Measurements from ENCODE around the gene IL18. TPM values are rescaled to one million over a fixed set of nuclear protein-coding genes. Genes with fewer than 3 reads are reported as not detected.
"Not testable (repeated sequence)": the region's sequence is repeated elsewhere in the genome, so short reads cannot be mapped to it uniquely, and the experiment has no call there.

Gene IL18
- total RNA-seq, 2 experiments from 2014 or later: 0.27 TPM; not detected in 1

GRCh38 chr11:112162761-112163546, 940 bp downstream of the IL18 start:
- Mint-ChIP-seq H3K4me3 (no peak overlapping the region), H3K27ac (no peak overlapping the region), H3K36me3 (ENCODE audit: low read depth) (no peaks in the 10 kb centered on the region), H3K4me1 (ENCODE audit: low read depth) (no peaks in the 10 kb centered on the region), H3K27me3 (peaks cover 22% of the 10 kb centered on the region), H3K9me3 (no peaks in the 10 kb centered on the region)
- no peak overlapping the region for H3K4me3 ChIP-seq (ENCODE audit: low read length)
- no peak overlapping the region for H3K27ac ChIP-seq (ENCODE audit: low read depth in 1 of 2, low read length in 2 of 2)
- no peaks in the 10 kb centered on the region for H3K27me3 ChIP-seq (ENCODE audit: control insufficient read depth in 1 of 2, insufficient read depth in 2 of 2, low read length in 2 of 2)
- no peaks in the 10 kb centered on the region for H3K9me3 ChIP-seq (ENCODE audit: control insufficient read depth in 1 of 2, insufficient read depth in 1 of 2, low read length in 2 of 2)
- H3K36me3 ChIP-seq (ENCODE audit: insufficient read depth, low read length): no peaks in the 10 kb centered on the region
- ChIA-PET POLR2A (no interaction called here), CTCF (no interaction called here)
- no peak for TF ChIP-seq CTCF (IDR thresholded peaks at IDR 0.05)
- ATAC-seq (ENCODE audit: poor library complexity) (no peak), DNase-seq (no peak)
- no peaks in the 10 kb centered on the region for H3K4me1 ChIP-seq (ENCODE audit: insufficient read depth, low read length)
- intact Hi-C loops (cut with DNase I, micrococcal nuclease): no loop called here

- H3K36me3 Mint-ChIP-seq (ENCODE audit: low read depth); intact Hi-C loops (cut with DNase I, micrococcal nuclease); H3K4me3 Mint-ChIP-seq; CTCF ChIA-PET; ATAC-seq (ENCODE audit: poor library complexity); H3K4me3 ChIP-seq (ENCODE audit: low read length); H3K27me3 ChIP-seq (ENCODE audit: control insufficient read depth in 1 of 2, insufficient read depth in 2 of 2, low read length in 2 of 2); H3K27ac Mint-ChIP-seq; H3K4me1 ChIP-seq (ENCODE audit: insufficient read depth, low read length); H3K9me3 ChIP-seq (ENCODE audit: control insufficient read depth in 1 of 2, insufficient read depth in 1 of 2, low read length in 2 of 2); H3K36me3 ChIP-seq (ENCODE audit: insufficient read depth, low read length); H3K27ac ChIP-seq (ENCODE audit: low read depth in 1 of 2, low read length in 2 of 2); H3K4me1 Mint-ChIP-seq (ENCODE audit: low read depth); POLR2A ChIA-PET; H3K9me3 Mint-ChIP-seq; DNase-seq: not testable (repeated sequence)
- H3K27me3 Mint-ChIP-seq: peaks cover 17% of the 10 kb centered on the region
These were observed 1.7 kb downstream of the IL18 start for GRCh38 chr11:112162200-112162599.

GRCh38 chr11:112161012-112161411, 2.9 kb downstream of the IL18 start:
- DNase-seq: no peak
- H3K27ac Mint-ChIP-seq: no peak overlapping the region
- H3K4me3 ChIP-seq (ENCODE audit: low read length): no peak overlapping the region
- POLR2A ChIA-PET: no interaction called here
- TF ChIP-seq CTCF (IDR thresholded peaks at IDR 0.05): no peak
- no peaks in the 10 kb centered on the region for H3K4me1 Mint-ChIP-seq (ENCODE audit: low read depth)
- no peaks in the 10 kb centered on the region for H3K9me3 Mint-ChIP-seq
- peaks cover 17% of the 10 kb centered on the region for H3K27me3 Mint-ChIP-seq
- intact Hi-C loops (cut with DNase I, micrococcal nuclease): no loop called here
- no peak for ATAC-seq (ENCODE audit: poor library complexity)
- H3K36me3 ChIP-seq (ENCODE audit: insufficient read depth, low read length): no peaks in the 10 kb centered on the region
- H3K4me3 Mint-ChIP-seq: no peak overlapping the region
- H3K27ac ChIP-seq (ENCODE audit: low read depth in 1 of 2, low read length in 2 of 2): no peak overlapping the region
- no peaks in the 10 kb centered on the region for H3K27me3 ChIP-seq (ENCODE audit: control insufficient read depth in 1 of 2, insufficient read depth in 2 of 2, low read length in 2 of 2)
- no peaks in the 10 kb centered on the region for H3K4me1 ChIP-seq (ENCODE audit: insufficient read depth, low read length)
- no peaks in the 10 kb centered on the region for H3K36me3 Mint-ChIP-seq (ENCODE audit: low read depth)
- H3K9me3 ChIP-seq (ENCODE audit: control insufficient read depth in 1 of 2, insufficient read depth in 1 of 2, low read length in 2 of 2): no peaks in the 10 kb centered on the region
- CTCF ChIA-PET: no interaction called here

Data from CD4-positive, alpha-beta T cell (primary cell).